Hair follicular keratinocyte (primary cell): ENCODE results near the gene TEDDM1. TPM values are rescaled to one million over a fixed set of nuclear protein-coding genes. Genes with fewer than 3 reads are reported as not detected.

Source experiments
- total RNA-seq: library from RNA; depleted of rRNA; stranded (reverse); fragments of >200 nt; gene quantifications from 2 replicates; pipeline ENCODE4 v1.2.3, GENCODE V29; 2015

Gene TEDDM1
- total RNA-seq: not detected in 2 replicates

GRCh38 chr1:182400567-182400966, at the start of gene TEDDM1:
TEDDM1 (minus strand) TSS chr1:182400667; CDS start chr1:182400485, 182 bp downstream.

GRCh38 chr1:182450087-182450486, 49.6 kb upstream of the TEDDM1 start, which contains the start of gene RGSL1:
RGSL1 (plus strand) TSS chr1:182450146; CDS start chr1:182450166, 20 bp downstream.

GRCh38 chr1:182391362-182392049, 9.0 kb downstream of the TEDDM1 start, which contains the start of gene GLUL:
GLUL (minus strand) TSS chr1:182391790; CDS start chr1:182388737, 3,053 bp downstream.

Other genes starting within 250 kb of the TEDDM1 start
- 403 and 430 TPM in 2 replicates for gene GLUL, start 8.9 kb downstream of the TEDDM1 start, total RNA-seq
- gene RGSL1, start 49.5 kb upstream of the TEDDM1 start, total RNA-seq: not detected in 2 replicates
- 2.7 and 3.8 TPM in 2 replicates for gene RNASEL, start 188.6 kb upstream of the TEDDM1 start, total RNA-seq
- gene RGS16, start 203.7 kb upstream of the TEDDM1 start, total RNA-seq: 0.19 and 0.23 TPM in 2 replicates